ENCODE data around the gene ELP4. TPM values are rescaled to one million over a fixed set of nuclear protein-coding genes. Genes with fewer than 3 reads are reported as not detected.

ELP4 gene
- total RNA-seq, 1 experiment from 2014 or later: 21.4 TPM

GRCh38 chr11:31720671-31721365 lies 211.3 kb downstream of the ELP4 start:
- ChIA-PET POLR2A (no interaction called here), CTCF (no interaction called here), RAD21 (ENCODE audit: low non-redundant PET in 1 of 2, low total read pairs in 2 of 2, uncharacterized antibody in 2 of 2, unreplicated experiment in 2 of 2) (no interaction called here)
- Histone ChIP-seq H3K9me2 (ENCODE audit: insufficient read depth) (no peaks in the 10 kb centered on the region), H4K20me1 (ENCODE audit: insufficient read depth) (no peaks in the 10 kb centered on the region), H3K4me1 (ENCODE audit: control insufficient read depth in 1 of 2, insufficient read depth in 2 of 2, low read length in 2 of 2) (no peaks in the 10 kb centered on the region), H3K9me3 (ENCODE audit: control insufficient read depth in 1 of 2, insufficient read depth in 1 of 2, low read depth in 1 of 2, low read length in 2 of 2) (no peaks in the 10 kb centered on the region), H3K79me2 (ENCODE audit: insufficient read depth, low read length) (no peaks in the 10 kb centered on the region), H3K27ac (ENCODE audit: low read depth, low read length) (no peak overlapping the region), H3K27me3 (ENCODE audit: insufficient read depth, low read length) (no peaks in the 10 kb centered on the region), H2AFZ (ENCODE audit: low read depth, low read length, poor library complexity, severe bottlenecking) (no peak overlapping the region), H3K9ac (ENCODE audit: low read length) (no peak overlapping the region), H3K4me3 (replicated peaks in 1 of 2; ENCODE audit: low read depth in 1 of 2, low read length in 2 of 2) (no peak overlapping the region), H3K36me3 (ENCODE audit: control insufficient read depth in 1 of 2, insufficient read depth in 2 of 2, low read length in 2 of 2) (no peaks in the 10 kb centered on the region), H3K4me2 (ENCODE audit: low read length) (no peak overlapping the region)
- no peak for ATAC-seq
- intact Hi-C loops (cut with micrococcal nuclease): no loop called here
- no TSS peak for BruUV-seq (replicated peaks)
- no peak for DNase-seq (ENCODE audit: low read depth, low spot score)
- TF ChIP-seq CBX3 (IDR thresholded peaks at IDR 0.05; ENCODE audit: low read depth) (no peak), JUND (IDR thresholded peaks at IDR 0.05) (no peak), CEBPB (IDR thresholded peaks at IDR 0.05; ENCODE audit: low read depth) (no peak), ZNF274 (IDR thresholded peaks at IDR 0.05; ENCODE audit: low read depth, low read length) (no peak), YY1 (IDR thresholded peaks at IDR 0.05; ENCODE audit: extremely low read depth, insufficient replicate concordance, low read depth, low read length) (no peak), TCF7L2 (IDR thresholded peaks at IDR 0.05; ENCODE audit: borderline replicate concordance, extremely low read depth, insufficient read depth, insufficient read length) (no peak), SIN3A (IDR thresholded peaks at IDR 0.05; ENCODE audit: low read depth) (no peak), ELF1 (IDR thresholded peaks at IDR 0.05; ENCODE audit: borderline replicate concordance, low read depth) (no peak)

GRCh38 chr11:31722754-31723153 lies 213.2 kb downstream of the ELP4 start:
- ChIA-PET CTCF (no interaction called here), POLR2A (no interaction called here), RAD21 (ENCODE audit: low non-redundant PET in 1 of 2, low total read pairs in 2 of 2, uncharacterized antibody in 2 of 2, unreplicated experiment in 2 of 2) (no interaction called here)
- Histone ChIP-seq H3K4me2 (ENCODE audit: low read length) (no peak overlapping the region), H3K27ac (ENCODE audit: low read depth, low read length) (no peak overlapping the region), H3K4me3 (replicated peaks in 1 of 2; ENCODE audit: low read depth in 1 of 2, low read length in 2 of 2) (no peak overlapping the region), H3K9me3 (ENCODE audit: control insufficient read depth in 1 of 2, insufficient read depth in 1 of 2, low read depth in 1 of 2, low read length in 2 of 2) (no peaks in the 10 kb centered on the region), H3K9me2 (ENCODE audit: insufficient read depth) (no peaks in the 10 kb centered on the region), H3K9ac (ENCODE audit: low read length) (no peak overlapping the region), H3K4me1 (ENCODE audit: control insufficient read depth in 1 of 2, insufficient read depth in 2 of 2, low read length in 2 of 2) (no peaks in the 10 kb centered on the region), H2AFZ (ENCODE audit: low read depth, low read length, poor library complexity, severe bottlenecking) (no peak overlapping the region), H4K20me1 (ENCODE audit: insufficient read depth) (no peaks in the 10 kb centered on the region), H3K36me3 (ENCODE audit: control insufficient read depth in 1 of 2, insufficient read depth in 2 of 2, low read length in 2 of 2) (no peaks in the 10 kb centered on the region), H3K27me3 (ENCODE audit: insufficient read depth, low read length) (no peaks in the 10 kb centered on the region), H3K79me2 (ENCODE audit: insufficient read depth, low read length) (no peaks in the 10 kb centered on the region)
- no TSS peak for BruUV-seq (replicated peaks)
- no peak for TF ChIP-seq MAX (IDR thresholded peaks at IDR 0.05)
- TF ChIP-seq YY1 (IDR thresholded peaks at IDR 0.05; ENCODE audit: extremely low read depth, insufficient replicate concordance, low read depth, low read length): no peak
- intact Hi-C loops (cut with micrococcal nuclease): no loop called here
- ATAC-seq (no peak), DNase-seq (ENCODE audit: low read depth, low spot score) (no peak)

Measured in HCT116 (cell line).